ENCODE data around the gene SLC9A8.

DNA sequence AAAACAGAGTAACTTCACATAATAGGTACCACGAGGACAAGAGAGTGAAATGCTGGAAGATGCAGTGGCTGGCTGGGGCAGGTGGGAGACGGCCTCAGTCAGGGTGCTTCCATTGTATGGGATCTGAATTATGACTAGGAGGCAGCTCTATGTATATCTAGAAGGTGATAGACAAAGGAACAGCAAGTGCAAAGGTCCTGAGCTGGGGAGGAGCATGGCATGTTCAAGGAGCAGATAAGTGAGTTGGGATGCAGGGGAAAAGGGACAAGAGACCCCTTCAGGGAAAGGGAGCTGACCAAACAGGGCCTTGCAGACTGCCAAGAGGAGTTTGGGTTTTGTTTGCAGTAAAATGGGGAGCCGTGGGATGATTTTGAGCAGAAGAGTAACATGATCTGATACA is 8.3 kb upstream of the SLC9A8 start:
- no peak for TF ChIP-seq RAD21 (conservative IDR thresholded peaks at IDR 0.05)
- TF ChIP-seq TAF1 (IDR thresholded peaks at IDR 0.05; ENCODE audit: low read depth) = no peak
- TF ChIP-seq POLR2AphosphoS5 (IDR thresholded peaks at IDR 0.05) = no peak
- no peak for TF ChIP-seq EP300 (conservative IDR thresholded peaks at IDR 0.05; ENCODE audit: poor library complexity, severe bottlenecking)

Measured in neural cell (in vitro differentiated cells).